Measurements from ENCODE around the gene FGF16. TPM values are rescaled to one million over a fixed set of nuclear protein-coding genes. Genes with fewer than 3 reads are reported as not detected.

FGF16 gene
- 0.30 TPM in 1 of 2 replicates, not detected in the other for total RNA-seq

GRCh38 chrX:77446908-77447652 lies at the start of gene FGF16:
TSS of gene FGF16 (plus strand) at chrX:77447389. CDS start at chrX:77447675, 286 bp downstream.

Measured in smooth muscle cell of the umbilical artery (primary cell).